ENCODE results near the gene CLTCL1.

Gene CLTCL1

DNA sequence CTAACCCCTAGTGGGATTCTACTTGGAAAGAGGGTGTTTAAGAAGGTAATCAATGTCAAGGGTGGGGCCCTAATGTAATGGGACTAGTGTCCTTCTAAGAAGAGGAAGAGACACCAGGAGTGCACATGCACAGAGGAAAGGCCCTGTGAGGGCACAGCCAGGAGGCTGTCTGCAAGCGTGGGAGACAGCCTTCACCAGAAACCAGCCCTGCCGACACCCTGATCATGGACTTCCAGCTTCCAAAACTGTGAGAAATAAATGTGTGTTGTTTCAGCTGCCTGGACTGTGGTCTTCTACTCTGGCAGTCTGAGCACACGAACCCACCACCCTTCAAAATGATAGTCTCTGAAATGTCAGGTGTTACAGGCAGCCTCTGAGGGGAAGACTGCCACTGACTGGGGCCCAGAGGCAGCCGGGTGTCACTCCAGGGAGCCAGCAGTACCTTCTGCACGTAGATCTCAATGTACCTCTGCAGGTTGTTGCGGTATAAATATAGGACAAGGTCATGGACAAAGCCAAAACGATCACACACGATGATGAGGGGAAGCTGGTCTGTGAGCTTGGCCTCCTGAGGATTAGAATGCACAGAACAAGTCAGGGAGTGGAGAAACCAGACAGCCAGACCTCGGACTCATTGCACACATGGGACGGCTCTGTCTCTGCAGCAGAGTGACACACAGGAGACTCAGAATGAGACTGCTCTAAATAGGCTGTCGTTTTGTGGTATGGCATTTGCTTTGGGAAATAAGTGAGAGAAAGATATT, 69.1 kb downstream of the CLTCL1 start:
- no peaks in the 10 kb centered on the region for H3K9me3 Mint-ChIP-seq
- no peak overlapping the region for H3K4me3 Mint-ChIP-seq
- H3K4me1 Mint-ChIP-seq: peaks cover 5% of the 10 kb centered on the region
- no peak overlapping the region for H3K27ac Mint-ChIP-seq
- no peaks in the 10 kb centered on the region for H3K27me3 Mint-ChIP-seq
- no peaks in the 10 kb centered on the region for H3K36me3 Mint-ChIP-seq

DNA sequence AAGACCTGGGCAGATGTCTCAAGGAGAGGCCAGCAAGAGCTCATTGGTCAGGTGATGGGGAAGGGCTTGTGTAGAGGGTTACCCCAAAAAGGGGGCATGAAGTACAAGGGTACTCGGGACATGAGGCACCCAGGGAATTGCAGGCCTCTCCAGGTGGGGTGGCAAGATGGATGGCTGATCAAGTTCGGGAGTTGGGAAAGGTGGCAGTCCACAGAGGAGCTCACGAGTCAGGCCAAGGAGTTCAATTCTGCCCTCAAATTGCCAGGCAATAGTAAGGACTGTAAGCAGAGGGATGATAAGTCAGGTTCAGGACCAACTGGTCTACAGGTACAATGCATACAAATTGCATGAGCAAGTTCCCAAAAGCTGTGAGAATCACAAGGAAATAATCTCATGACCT, 70.7 kb downstream of the CLTCL1 start:
- H3K27ac Mint-ChIP-seq: no peak overlapping the region
- no peak overlapping the region for H3K4me3 Mint-ChIP-seq
- H3K36me3 Mint-ChIP-seq: no peaks in the 10 kb centered on the region
- peaks cover 5% of the 10 kb centered on the region for H3K4me1 Mint-ChIP-seq
- H3K9me3 Mint-ChIP-seq: no peaks in the 10 kb centered on the region
- no peaks in the 10 kb centered on the region for H3K27me3 Mint-ChIP-seq

DNA sequence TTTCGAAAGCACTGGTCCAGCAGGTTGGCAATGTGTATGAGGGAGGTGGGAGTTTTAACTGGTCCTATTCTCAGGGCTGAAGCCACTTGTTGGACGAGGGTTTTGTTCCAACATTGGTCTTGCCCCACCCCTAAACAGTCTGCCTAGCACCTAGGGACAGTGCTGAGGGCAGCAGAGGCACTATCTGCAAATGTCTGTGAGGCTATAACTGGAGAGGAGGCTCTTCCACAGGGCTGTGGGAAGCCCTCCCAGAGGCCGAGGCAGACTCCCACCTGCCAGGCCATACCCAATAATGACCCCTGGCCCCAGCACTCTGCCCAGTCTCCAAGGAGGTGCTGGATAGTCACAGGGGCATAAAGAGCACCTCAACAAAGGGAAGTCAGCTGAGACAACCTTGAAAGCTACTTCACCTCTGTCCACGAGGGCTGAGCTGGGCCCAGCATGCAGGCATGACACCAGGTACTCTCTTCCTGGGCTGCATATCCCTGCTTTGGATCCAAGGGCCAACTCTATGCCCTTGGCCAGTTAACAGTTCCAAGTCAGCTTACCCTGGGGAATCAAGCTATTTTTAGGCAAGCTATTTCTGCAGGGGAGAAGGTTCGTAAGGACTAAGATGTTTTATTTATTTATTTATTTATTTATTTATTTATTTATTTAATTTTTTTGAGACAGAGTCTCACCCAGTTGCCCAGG, 72.8 kb downstream of the CLTCL1 start:
- H3K27me3 Mint-ChIP-seq: no peaks in the 10 kb centered on the region
- no peak overlapping the region for H3K4me3 Mint-ChIP-seq
- peaks cover 5% of the 10 kb centered on the region for H3K4me1 Mint-ChIP-seq
- no peaks in the 10 kb centered on the region for H3K36me3 Mint-ChIP-seq
- no peak overlapping the region for H3K27ac Mint-ChIP-seq
- H3K9me3 Mint-ChIP-seq: no peaks in the 10 kb centered on the region

DNA sequence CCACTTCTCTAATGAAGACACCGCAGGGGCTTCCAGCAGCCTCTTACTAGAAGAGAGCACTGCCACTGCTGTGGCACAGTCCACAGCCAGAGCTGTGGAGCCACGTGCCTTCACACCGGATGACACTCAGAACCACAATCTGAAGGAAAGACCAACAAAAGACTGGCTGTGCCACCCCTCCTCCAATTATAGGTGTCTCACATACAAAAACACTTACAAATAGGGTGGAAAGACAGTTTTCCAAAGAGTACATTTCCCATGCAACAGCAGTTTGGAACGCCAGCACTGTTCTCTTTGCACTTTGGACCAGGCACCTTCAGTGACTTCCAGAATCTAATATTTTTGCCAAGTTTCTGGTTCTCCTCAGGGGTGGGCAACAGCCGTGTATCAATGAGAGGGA, 74.9 kb downstream of the CLTCL1 start:
- Mint-ChIP-seq H3K4me3 (no peak overlapping the region), H3K36me3 (no peaks in the 10 kb centered on the region), H3K27ac (no peak overlapping the region), H3K9me3 (no peaks in the 10 kb centered on the region), H3K4me1 (peaks cover 5% of the 10 kb centered on the region), H3K27me3 (peaks cover 2% of the 10 kb centered on the region)

DNA sequence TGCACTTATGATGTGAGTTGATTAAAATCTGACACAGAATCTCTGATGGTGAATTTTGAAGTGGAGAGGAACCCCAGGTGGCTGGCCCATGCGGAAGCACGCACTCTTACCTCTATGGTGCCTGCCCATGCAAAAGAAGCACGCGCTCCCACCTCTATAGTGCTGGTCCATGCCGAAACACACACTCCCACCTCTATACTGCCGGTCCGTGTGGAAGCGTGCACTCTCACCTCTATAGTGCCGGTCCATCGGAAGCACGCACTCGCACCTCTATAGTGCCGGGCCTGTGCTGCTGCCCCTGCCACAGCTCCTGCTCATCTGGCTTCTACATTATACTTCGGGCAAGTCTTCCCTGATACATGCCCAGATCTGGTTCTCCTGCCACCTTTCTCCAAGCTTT, 76.2 kb downstream of the CLTCL1 start:
- peaks cover 2% of the 10 kb centered on the region for H3K27me3 Mint-ChIP-seq
- H3K36me3 Mint-ChIP-seq: no peaks in the 10 kb centered on the region
- no peak overlapping the region for H3K4me3 Mint-ChIP-seq
- no peaks in the 10 kb centered on the region for H3K9me3 Mint-ChIP-seq
- H3K4me1 Mint-ChIP-seq: peaks cover 5% of the 10 kb centered on the region
- no peak overlapping the region for H3K27ac Mint-ChIP-seq

DNA sequence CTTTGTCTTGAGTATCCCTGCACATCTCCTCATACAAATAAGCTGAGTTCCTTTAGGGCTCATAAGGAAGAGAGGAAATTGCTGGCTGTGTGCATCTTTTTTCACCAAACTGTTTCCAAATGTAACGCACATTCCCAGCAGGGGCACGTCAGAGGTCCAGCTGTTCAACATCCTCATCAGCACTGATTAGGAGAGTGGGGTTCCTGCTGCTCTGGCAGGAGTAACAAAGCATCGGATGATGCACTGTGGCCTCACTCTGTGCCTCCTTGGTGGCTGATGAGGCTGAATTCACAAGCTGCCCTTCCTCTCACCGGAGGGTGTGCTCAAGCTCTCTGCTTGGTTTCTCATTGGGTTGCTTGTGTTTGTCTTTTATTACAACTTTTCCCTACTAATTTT, 77.4 kb downstream of the CLTCL1 start:
- H3K27me3 Mint-ChIP-seq: peaks cover 6% of the 10 kb centered on the region
- H3K4me1 Mint-ChIP-seq: peaks cover 5% of the 10 kb centered on the region
- no peak overlapping the region for H3K27ac Mint-ChIP-seq
- H3K9me3 Mint-ChIP-seq: no peaks in the 10 kb centered on the region
- no peaks in the 10 kb centered on the region for H3K36me3 Mint-ChIP-seq
- no peak overlapping the region for H3K4me3 Mint-ChIP-seq

DNA sequence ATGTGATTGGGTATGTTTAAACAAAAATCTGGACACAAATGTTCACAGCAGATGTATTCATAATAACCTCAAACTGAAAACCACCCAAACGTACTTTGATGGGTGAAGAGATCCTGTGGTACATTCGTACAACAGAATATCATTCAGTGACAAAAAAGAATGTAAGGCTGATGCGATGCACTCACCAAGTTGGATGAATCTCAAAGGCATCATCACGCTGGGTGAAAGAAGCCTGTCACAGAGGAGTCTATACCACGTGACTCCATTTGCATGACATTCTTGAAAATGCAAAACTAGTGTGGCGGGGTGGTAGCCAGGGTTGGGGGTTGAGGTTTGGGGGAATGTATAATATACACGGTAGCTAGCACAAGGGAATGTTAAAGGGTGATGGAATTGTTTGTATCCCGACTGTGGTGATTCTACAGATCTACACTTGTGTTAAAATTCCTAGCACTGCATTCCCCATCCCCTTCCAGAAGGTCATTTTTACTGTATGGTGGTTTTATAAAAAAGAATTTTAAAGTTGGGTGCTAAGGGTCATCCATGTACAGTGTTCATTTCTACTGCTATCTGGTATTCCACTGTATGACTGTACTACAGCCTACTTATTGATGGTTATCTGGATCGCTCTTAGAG, 78.0 kb downstream of the CLTCL1 start:
- H3K36me3 Mint-ChIP-seq: no peaks in the 10 kb centered on the region
- no peak overlapping the region for H3K27ac Mint-ChIP-seq
- no peaks in the 10 kb centered on the region for H3K9me3 Mint-ChIP-seq
- H3K27me3 Mint-ChIP-seq: peaks cover 6% of the 10 kb centered on the region
- no peak overlapping the region for H3K4me3 Mint-ChIP-seq
- peaks cover 5% of the 10 kb centered on the region for H3K4me1 Mint-ChIP-seq

DNA sequence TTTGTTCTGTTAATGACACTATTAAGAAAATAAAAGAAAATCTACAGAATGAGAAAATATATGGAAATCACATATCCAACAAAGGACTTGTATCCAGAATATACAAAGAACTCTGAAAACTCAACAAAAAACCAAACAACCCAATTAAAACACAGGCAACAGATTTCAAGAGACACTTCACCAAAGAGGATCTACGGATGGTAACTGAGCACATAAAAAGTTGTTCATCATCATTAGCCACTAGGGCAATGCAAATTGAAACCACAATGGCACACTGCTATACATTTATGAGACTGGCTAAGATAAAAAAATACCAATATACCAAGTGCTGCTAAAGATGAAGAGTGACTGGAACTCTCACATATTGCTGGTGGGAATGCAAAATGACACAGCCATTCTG, 78.5 kb downstream of the CLTCL1 start:
- Mint-ChIP-seq H3K27ac (no peak overlapping the region), H3K9me3 (no peaks in the 10 kb centered on the region), H3K4me1 (peaks cover 3% of the 10 kb centered on the region), H3K4me3 (no peak overlapping the region), H3K36me3 (no peaks in the 10 kb centered on the region), H3K27me3 (peaks cover 6% of the 10 kb centered on the region)

DNA sequence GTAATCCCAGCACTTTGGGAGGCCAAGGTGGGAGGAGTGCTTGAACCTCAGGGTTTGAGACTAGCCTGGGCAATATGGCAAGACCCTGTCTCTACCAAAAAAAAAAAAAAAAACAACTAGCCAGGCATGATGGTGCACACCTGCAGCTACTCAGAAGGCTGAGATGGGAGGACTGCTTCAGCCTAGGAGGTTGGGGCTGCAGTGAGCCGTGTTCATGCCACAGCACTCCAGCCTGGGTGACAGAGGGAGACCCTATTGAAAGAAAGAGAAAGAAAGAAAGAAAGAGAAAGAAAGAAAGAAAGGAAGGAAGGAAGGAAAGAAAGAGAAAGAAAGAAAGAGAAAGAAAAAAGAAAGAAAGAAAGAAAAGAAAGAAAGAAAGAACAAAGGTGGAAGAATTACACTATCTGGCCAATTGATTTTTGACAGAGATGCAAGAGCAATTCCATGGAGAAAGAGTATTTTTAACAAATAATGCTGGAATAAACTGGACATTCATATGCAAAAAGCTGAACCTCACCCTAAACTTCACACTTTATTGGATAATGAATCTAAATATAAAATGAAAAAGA, 79.1 kb downstream of the CLTCL1 start:
- Mint-ChIP-seq H3K27me3 (peaks cover 6% of the 10 kb centered on the region), H3K36me3 (no peaks in the 10 kb centered on the region), H3K27ac (no peak overlapping the region), H3K4me3 (no peak overlapping the region), H3K9me3 (no peaks in the 10 kb centered on the region), H3K4me1 (no peaks in the 10 kb centered on the region)

DNA sequence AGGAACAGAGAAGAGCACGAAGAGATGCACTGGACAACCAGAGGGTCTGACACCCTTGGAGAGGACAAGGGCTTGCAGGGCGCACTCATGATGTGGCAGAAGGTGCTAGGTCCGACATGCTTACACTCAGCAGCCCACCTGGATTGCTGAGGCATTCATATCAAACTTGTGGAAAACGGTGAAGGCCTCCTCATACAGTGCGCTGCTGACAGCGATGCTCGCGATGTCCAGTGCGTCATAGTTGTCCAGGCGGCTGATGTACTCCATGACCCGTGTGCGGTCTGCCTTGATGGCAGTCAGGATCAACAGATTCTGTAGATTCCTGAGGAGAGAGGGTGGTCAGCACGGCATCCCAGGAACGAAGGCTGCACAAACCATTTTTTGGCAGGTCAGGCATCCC, 81.3 kb downstream of the CLTCL1 start:
- Mint-ChIP-seq H3K27ac (no peak overlapping the region), H3K36me3 (no peaks in the 10 kb centered on the region), H3K27me3 (peaks cover 6% of the 10 kb centered on the region), H3K4me3 (no peak overlapping the region), H3K9me3 (no peaks in the 10 kb centered on the region), H3K4me1 (no peaks in the 10 kb centered on the region)

DNA sequence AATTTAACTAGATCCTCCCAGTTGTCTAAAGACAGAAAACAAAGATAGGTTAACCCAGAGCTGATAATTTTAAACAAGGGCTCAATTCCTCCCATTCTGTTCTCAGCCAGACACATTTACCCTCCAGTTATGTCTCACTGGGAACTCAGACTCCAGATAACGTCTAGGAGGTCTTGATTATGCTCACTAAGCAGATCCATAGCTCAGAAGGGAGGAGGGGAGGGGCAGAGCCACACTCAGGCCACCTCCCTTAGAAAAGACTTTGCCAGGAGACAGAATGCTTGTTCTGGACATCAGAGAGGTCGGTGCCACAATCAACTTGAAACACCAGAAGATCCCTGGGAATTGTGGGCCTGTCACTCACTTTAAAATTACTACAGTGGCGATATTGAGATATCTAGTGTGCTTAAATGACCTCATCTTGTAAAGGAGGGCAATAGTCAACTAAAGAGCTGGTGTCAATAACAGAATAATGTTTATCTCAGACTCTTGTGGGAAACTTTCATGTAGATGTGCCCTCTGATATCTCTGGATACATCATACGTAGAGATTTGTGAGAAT, 83.2 kb downstream of the CLTCL1 start:
- no peaks in the 10 kb centered on the region for H3K4me1 Mint-ChIP-seq
- H3K27ac Mint-ChIP-seq: no peak overlapping the region
- H3K9me3 Mint-ChIP-seq: no peaks in the 10 kb centered on the region
- peaks cover 8% of the 10 kb centered on the region for H3K27me3 Mint-ChIP-seq
- no peaks in the 10 kb centered on the region for H3K36me3 Mint-ChIP-seq
- H3K4me3 Mint-ChIP-seq: no peak overlapping the region

DNA sequence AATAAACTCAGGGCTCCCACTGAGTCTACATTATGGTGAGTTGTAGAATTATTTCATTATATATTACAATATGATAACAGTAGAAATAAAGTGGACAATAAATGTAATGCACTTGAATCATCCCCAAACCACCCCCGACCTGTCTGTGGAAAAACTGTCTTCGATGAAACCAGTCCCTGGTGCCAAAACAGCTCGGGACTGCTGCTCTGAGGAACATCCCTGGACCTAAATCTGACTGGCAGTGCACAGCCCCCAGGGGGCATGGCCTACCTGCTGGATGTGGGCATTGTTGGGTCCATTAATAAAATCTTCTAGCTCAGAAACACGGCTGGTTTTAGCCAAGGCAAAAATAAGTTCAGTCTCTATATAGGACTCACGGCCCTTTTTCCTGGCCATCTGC, 83.6 kb downstream of the CLTCL1 start:
- Mint-ChIP-seq H3K36me3 (no peaks in the 10 kb centered on the region), H3K27me3 (peaks cover 6% of the 10 kb centered on the region), H3K4me3 (no peak overlapping the region), H3K9me3 (no peaks in the 10 kb centered on the region), H3K4me1 (no peaks in the 10 kb centered on the region), H3K27ac (no peak overlapping the region)

DNA sequence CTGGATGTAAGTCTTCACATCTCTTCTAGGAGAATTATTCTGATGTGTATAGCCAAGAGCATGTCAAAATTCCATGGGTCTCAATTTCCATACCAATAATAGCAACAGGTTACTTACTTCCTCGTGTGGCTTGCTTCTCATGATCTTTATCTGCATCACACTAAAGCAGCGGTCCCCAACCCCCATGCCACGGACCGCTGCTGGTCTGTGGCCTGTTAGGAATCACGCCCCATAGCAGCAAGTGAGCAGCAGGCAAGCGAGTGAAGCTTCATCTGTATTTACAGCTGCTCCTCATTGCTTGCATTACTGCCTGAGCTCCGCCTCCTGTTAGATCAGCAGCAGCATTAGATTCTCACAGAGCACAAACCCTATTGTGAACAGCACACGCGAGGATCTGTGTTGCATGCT, 84.1 kb downstream of the CLTCL1 start:
- Mint-ChIP-seq H3K27ac (no peak overlapping the region), H3K36me3 (no peaks in the 10 kb centered on the region), H3K9me3 (no peaks in the 10 kb centered on the region), H3K27me3 (peaks cover 6% of the 10 kb centered on the region), H3K4me3 (no peak overlapping the region), H3K4me1 (no peaks in the 10 kb centered on the region)

DNA sequence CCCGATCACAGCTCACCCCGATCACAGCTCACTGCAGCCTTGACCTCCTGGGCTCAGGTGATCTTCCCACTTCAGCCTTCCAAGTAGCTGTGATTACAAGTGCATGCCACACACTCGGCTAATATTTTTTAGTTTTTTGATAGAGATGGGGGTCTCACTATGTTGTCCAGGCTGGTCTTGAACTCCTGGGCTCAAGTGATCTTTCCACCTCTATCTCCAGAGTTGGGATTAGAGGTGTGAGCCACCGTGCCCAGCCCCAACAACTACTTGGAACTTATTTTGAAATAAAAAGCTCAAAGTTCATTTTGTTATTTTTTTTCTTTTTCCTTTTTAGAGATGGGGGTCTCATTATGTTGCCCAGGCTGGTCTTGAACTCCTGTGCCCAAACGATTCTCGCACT, 85.2 kb downstream of the CLTCL1 start:
- H3K36me3 Mint-ChIP-seq: no peaks in the 10 kb centered on the region
- no peak overlapping the region for H3K27ac Mint-ChIP-seq
- H3K27me3 Mint-ChIP-seq: peaks cover 6% of the 10 kb centered on the region
- H3K9me3 Mint-ChIP-seq: no peaks in the 10 kb centered on the region
- no peaks in the 10 kb centered on the region for H3K4me1 Mint-ChIP-seq
- H3K4me3 Mint-ChIP-seq: no peak overlapping the region

DNA sequence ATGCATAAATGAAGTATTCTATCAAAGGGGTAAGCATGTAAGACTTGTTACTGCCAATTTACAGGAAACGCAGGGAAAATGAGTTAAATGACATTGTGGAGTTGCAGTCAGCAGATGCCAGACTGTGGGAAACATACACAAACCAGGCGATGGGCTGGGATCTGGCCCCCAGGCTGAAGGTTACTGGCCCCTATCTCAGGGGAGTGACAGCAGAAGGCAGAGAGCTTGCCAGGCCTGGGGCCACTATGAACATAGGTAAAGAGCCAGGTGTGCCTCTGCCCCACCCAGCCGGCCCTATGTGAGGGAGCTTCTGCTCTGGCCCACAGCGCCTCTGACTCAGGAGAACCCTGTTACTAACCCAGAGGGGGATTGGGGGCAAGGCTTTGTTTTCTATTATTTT, 86.9 kb downstream of the CLTCL1 start:
- no peaks in the 10 kb centered on the region for H3K36me3 Mint-ChIP-seq
- H3K27me3 Mint-ChIP-seq: peaks cover 2% of the 10 kb centered on the region

DNA sequence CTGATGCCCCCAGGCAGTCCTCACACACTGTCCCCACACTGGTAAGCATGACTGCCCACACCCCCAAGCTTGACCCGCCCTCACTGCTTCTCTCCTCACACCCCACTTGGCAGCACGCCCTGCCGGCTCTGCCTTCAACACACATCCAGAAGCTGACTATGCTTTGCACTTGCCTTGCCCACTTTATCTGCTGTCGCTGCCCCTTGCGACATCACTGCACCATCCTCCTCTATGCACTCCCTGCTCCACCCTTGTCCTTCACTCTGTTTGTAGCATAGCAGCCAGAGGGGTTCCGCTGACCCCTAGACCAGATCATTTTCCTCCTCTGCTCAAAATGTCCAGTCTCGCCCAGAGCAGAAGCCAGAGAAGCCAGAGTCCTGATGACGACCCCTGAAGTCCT, 87.7 kb downstream of the CLTCL1 start:
- Mint-ChIP-seq H3K27me3 (peaks cover 2% of the 10 kb centered on the region), H3K27ac (no peak overlapping the region), H3K36me3 (no peaks in the 10 kb centered on the region), H3K4me1 (no peaks in the 10 kb centered on the region), H3K4me3 (no peak overlapping the region), H3K9me3 (no peaks in the 10 kb centered on the region)

More for the DNA sequence above, 86.9 kb downstream of the CLTCL1 start:
- Mint-ChIP-seq H3K27ac (no peak overlapping the region), H3K4me3 (no peak overlapping the region), H3K4me1 (no peaks in the 10 kb centered on the region), H3K9me3 (no peaks in the 10 kb centered on the region)
